GM10266 (cell line): ENCODE results near the gene CDH10.

Source experiments
- DNase-seq: peaks from one replicate; pipeline ENCODE4 v3.0.0; 2012; ENCODE audit errors: extremely low spot score
- CTCF ChIP-seq: IDR thresholded peaks from 2 replicates; pipeline ENCODE4 v1.5.1; 2012; ENCODE audit warnings: mild to moderate bottlenecking, low read depth; ENCODE audit not compliant: control insufficient read depth, insufficient read depth; ENCODE audit errors: missing control alignments

The CDH10 gene

GRCh38 chr5:24615159-24615558 lies 29.6 kb downstream of the CDH10 start:
- TF ChIP-seq CTCF: no peak
- DNase-seq: no peak

GRCh38 chr5:24609706-24610105 lies 35.1 kb downstream of the CDH10 start:
- no peak for TF ChIP-seq CTCF

GRCh38 chr5:24606971-24607370 lies 37.8 kb downstream of the CDH10 start:
- DNase-seq: no peak
- no peak for TF ChIP-seq CTCF

More at GRCh38 chr5:24609706-24610105, 35.1 kb downstream of the CDH10 start:
- DNase-seq: no peak

- no peak for TF ChIP-seq CTCF
- no peak for DNase-seq
Measured at GRCh38 chr5:24602188-24602587, 42.6 kb downstream of the CDH10 start.

- no peak for DNase-seq
- TF ChIP-seq CTCF: no peak
Measured at GRCh38 chr5:24598956-24599355, 45.8 kb downstream of the CDH10 start.

- TF ChIP-seq CTCF: no peak
- no peak for DNase-seq
Measured at GRCh38 chr5:24595329-24595728, 49.4 kb downstream of the CDH10 start.

- no peak for TF ChIP-seq CTCF
- no peak for DNase-seq
Measured at GRCh38 chr5:24591426-24591825, 53.4 kb downstream of the CDH10 start.
